Stimulated activated CD8-positive, alpha-beta memory T cell treated with anti-CD3 and anti-CD28 coated beads, Interleukin-12 subunit alpha, Interleukin-12 subunit beta, amount 100 ng/mL, for 4 hours (primary cell): ENCODE measurements around the gene CCDC57.

Experiments used
- DNase-seq: peaks from one replicate; pipeline ENCODE4 v3.0.0-alpha.2; 2020; ENCODE audit warnings: low read depth

The CCDC57 gene

DNA sequence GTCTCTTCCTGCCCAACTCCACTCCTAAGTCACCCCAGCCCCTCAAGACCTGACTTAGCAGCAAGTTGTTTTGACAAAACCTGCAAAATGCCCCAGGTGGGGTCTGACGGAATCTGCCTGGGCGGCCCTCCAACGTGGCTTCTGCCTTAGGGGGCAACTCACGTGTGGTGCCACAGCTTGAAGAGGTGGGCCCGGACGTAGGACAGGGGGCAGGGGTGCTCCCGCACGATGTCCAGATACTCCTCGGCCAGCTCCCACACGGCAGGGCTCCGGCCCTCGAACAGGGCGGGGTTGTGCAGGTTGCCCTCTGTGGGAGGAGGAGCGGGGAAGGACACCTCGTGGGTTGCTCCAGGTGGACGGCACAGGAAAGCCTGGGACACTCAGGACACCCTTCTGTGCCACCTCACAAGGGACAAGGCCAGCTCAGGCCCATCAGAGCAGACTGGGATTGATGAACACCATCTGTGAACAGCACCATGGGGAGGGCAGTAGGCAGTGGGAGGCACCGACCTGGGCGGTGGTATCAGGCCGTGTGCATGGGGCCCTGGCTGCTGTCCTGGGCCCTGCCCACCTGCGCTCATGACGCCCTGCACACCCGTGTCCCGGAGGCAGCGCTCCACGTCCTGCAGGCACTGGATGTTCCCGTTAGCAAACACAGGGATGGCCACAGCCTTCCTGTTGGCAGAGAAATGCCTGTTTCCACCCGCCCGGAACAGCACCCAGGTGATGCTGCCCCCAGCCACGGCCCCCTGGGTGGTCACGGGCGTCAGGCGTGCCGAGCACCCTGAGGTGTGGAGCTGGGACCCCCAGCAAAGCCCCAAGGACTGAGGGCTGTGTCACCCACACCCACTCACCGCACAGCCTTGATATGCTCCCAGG is 151.4 kb downstream of the CCDC57 start:
- DNase-seq, result no peak

DNA sequence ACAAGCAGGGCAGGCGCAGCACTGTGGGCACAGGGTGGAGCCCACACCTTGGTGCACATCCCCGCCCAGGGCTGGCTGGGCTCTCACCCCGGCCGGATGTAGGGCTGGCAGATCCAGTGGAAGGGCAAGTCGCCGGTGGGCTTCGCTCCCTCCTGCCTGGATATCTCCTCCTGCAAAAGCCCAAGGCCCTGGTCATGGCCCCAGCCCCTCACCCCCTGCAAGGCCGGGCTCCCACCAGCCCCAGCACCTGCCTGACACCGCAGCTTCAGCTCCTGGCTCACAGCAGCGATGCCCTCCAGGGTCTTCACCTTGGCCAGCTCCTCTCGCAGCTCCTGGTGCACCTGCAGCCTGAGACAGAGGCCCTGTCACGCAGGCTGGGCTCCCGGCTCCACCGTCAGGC is 152.0 kb downstream of the CCDC57 start:
- no peak for DNase-seq

DNA sequence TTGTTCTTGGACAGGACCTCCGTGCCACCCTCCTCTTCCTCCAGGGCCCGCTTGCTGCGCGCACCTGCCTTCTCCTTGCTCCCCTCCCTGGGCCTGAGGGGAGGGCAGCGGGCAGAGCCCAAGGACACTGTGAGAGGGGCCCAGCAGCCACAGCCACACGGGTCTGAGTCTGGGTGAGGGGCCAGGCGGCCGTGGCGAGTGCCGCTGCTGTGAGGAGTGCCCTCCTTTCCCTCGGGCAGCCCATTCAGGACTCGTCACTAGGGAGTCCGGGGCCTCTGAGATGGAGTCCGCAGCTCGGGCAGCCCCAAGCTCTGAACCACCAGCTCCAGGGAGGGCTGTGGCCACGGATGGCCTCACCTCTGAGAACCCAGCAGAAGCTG is 152.7 kb downstream of the CCDC57 start:
- DNase-seq, result no peak

DNA sequence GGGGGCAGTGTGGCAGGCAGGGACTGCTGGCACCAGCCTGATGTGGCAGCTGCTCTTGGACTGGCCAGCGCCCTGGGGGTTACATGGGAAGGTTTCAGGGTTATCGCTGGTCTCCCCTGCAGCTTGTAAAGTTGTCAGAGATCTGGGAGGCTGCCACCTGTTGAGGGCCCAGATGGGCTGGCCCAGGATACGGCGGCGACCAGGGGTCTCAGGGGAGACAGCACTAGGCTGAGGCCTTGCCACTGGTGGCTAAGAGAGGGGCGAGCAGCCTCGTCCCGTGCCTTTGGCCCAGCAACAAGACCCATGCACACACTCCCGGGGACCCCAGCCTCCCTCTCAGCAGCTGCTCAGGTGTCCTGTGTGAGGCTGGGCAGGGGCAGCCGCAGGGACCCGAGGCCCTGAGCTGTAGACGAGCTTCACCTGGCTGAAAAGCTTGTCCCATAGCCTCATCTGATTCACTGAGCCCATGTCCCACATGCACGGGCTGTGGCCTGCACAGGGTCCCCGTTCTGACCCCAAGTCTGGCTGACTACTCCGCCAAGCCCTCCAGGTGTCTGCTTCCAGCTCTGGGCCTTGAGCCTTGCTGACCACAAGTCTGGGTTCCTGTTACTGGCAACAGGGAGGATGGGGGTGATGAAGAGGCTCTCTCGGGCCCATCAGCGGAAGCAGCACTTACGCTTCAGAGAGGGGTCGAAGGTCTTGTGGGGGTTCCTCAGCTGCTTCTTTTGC is 153.2 kb downstream of the CCDC57 start:
- DNase-seq, result no peak

DNA sequence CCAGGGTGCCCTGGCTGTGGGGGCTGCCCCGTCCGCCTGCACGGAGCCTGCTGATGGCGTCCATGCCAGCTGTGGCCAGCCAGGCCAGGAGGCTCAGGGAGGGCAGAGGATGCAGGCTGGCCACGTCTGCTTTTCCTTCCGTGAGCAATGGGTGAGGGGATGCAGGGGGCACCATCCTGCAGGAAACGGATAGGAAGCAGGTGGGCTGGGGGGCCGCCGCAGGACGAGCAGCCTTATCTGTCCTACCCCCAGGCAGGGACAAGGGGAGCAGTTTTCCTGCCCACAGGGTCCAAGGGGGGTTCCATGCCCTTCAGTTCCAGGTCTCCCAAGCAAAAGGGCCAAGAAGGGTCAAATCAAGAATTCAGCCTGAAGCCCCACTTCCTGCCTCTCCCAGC is 153.8 kb downstream of the CCDC57 start:
- no peak for DNase-seq

DNA sequence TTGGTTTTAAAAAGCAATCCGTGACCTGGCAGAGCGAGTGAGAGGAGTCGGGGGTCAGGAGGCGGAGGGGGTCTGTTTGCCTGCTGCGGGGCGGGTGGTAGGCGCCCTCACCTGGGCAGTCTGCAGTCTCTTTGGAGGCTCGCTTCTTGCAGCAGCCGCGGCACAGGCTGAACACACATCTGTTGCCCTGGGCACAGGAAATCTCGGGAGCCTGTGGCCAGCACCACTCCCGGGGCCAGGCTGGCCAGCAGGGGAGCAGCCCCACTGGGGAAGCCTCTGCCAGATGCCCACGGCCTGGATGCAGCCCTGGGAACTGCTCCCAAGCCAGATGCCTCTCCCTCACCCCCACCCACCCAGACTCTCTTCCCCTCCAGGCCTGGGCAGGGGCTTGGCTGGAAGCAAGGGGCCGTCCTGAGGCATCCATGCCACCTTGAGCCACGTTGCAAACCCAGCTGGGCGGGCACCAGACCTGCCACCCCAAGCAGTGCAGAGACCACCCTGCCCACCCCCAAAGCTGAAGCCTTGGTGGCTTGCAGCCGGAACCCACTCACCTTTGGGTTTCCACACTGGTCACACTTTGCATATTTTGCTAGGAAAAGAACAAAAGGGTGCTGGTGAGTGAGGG is 154.3 kb downstream of the CCDC57 start:
- no peak for DNase-seq

DNA sequence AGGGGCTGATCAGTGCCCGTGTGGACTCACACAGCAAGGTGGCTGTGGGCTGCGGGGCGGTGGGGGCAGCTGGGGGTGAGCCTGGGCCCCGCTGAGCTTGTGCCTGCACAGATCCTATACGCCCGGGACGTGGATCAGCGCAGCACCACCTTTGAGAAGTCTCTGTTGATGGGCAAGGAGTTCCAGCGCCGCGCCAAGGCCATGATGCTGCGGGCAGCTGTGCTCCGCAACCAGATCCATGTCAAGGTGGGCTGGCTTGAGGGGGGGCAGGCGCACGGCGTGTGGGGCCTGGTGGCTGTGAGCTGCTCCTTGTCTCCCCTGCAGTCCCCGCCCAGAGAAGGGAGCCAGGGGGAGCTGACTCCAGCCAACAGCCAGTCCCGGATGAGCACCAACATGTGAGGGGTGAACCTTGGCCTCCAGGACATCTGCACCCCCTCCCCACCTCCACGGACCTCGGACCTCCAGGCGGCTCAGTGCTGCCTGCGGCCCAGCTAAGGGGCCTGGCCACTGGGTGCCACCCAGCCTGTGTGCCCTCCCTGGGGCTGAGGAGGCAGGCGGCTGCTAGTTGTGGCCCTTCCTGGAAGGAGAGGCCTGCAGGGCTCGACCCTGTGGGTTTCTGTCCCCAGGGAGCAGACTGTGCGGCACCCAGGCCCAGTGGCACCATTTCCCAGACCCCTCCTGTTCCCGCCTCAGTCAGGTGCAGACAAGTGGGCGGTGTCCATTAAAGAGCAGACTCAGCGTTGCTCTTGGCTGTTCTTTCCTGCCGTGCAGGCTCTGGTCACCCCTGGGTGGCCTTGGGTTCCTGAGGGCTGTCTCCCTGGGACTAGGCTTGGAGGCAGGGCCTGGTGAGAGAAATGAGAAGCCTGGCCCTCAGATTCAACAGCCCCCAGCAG is 155.7 kb downstream of the CCDC57 start:
- DNase-seq, result no peak

DNA sequence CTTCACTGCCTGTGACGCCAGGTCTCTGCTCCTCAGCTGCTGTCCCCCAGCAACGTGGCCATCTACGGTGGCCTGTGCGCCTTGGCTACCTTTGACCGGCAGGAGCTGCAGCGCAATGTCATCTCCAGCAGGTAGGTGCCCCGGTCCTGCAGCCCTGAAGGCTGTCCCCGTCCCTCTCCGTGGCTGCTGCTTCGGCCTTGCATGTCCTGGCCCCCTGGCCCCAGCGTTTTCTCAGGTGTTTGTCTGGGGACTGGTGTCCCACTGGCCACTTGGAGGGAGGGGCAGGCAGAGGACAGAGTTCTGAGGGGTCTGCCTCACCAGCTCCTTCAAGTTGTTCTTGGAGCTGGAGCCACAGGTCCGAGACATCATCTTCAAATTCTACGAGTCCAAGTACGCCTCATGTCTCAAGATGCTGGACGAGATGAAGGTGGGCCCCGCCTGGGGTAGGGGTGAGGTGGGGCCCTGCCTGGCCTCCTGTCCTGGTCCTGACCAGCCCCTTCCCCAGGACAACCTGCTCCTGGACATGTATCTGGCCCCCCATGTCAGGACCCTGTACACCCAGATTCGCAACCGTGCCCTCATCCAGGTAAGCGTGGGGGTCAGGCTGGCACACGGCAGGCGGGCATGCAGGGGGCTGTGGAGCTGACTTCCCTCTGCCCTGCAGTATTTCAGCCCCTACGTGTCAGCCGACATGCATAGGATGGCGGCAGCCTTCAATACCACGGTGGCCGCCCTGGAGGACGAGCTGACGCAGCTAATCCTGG is 156.5 kb downstream of the CCDC57 start:
- DNase-seq, result no peak

DNA sequence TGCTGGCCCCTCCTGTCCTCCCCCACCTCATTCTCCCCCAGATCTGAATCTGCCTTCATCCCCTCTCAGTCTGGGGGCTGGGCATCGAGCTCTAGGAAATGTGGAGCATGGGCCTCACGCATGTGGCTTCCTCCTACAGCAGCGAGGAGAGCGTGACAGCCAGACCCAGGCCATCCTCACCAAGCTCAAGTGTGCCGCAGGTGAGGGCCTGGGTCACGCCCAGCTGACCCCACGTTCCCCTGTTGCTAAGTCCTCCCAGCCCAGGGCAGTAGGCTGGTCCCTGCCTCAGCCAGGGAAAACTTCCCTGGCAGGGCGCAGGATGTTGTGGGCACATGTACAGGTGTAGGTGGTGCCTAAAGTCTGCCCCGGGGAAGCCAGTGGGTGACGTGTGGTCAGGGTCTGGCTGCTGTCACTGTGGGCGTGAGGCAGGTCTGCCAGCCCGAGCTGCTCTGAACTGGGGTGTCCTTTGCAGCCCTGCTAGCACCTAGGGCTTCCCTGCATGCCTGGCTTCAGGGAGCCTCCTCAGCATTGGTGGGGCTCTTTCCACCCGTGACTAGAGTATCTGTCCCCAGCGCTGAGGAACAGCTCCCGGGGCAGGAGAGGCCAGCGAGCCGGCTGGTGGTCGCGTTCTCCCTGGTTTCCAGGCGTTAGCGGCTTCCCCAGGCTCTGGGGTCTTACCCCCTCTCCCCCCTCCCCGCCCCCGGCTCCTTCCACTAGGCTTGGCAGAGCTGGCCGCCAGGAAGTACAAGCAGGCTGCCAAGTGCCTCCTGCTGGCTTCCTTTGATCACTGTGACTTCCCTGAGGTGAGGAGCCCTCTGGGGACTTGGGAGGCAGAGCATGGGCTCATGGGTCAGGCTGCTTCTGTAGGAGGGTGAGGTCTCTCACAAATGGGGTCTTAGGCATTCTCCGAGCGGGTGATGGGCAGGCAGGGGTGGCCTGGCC is 157.3 kb downstream of the CCDC57 start:
- DNase-seq, result no peak

DNA sequence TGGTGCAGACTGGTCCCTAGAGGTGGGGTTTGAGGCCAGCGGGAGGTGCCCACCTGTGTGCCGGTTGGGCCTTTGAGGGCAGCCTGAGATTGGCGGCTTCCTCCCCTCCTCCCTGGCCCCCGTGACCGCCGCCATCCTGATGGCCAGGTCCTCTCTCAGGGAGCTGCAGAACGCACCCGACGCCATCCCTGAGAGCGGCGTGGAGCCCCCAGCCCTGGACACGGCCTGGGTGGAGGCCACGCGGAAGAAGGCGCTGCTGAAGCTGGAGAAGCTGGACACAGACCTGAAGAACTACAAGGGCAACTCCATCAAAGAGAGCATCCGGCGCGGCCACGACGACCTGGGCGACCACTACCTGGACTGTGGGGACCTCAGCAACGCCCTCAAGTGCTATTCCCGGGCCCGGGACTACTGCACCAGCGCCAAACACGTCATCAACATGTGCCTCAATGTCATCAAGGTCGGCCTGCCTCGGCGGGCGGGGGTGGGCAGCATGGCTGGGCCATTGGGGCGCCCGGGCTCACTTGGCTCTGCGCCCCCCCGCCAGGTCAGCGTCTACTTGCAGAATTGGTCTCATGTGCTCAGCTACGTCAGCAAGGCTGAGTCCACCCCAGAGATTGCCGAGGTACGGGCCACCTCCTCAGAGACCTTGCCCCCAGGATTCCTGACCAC is 158.2 kb downstream of the CCDC57 start:
- DNase-seq, result no peak

DNA sequence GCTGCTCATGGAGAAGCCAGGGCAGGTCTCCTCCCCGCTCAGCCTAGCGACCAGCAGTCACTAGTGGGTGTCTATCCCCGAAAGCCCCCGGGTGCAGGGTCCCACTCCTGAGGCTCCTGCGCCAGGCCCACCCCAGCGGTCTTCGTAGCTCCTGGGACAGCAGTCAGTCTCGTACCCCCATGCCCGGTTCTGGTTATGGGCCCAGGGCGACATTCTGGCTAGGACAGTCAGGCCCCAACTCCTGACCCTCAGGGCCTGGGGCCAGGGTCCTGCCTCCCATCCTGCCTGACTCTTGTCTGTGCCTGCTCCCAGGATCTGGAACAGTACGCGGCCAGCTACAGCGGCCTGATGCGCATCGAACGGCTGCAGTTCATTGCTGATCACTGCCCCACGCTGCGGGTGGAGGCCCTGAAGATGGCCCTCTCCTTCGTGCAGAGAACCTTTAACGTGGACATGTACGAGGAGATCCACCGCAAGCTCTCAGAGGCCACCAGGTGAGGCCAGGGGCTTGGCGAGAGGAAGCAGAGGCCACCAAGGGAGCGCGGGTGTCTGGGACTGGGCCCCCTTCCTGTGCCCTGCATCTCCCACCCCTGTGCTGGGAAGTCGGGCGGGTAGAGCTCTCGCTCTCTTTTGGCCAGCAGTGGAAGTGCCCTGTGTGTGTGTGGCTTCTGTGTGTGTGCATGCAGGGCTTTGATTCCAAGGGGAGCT is 158.9 kb downstream of the CCDC57 start:
- no peak for DNase-seq

DNA sequence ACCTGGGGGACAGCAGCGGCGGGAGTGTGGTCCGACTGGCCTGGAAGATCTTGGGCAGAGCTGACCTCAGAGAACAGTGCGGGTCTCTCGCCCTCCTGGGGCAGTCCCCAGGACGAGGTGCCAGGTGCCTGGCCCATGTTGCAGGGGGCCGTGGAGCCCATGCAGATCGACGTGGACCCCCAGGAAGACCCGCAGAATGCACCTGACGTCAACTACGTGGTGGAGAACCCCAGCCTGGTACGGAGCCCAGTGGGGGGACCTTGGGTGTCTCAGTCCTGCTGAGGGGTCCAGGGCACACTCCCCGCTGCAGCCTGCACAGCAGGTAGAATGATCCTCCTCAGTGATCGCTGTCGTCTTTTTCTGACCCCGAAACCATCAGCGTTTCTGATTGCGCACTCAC is 159.5 kb downstream of the CCDC57 start:
- DNase-seq, result no peak

DNA sequence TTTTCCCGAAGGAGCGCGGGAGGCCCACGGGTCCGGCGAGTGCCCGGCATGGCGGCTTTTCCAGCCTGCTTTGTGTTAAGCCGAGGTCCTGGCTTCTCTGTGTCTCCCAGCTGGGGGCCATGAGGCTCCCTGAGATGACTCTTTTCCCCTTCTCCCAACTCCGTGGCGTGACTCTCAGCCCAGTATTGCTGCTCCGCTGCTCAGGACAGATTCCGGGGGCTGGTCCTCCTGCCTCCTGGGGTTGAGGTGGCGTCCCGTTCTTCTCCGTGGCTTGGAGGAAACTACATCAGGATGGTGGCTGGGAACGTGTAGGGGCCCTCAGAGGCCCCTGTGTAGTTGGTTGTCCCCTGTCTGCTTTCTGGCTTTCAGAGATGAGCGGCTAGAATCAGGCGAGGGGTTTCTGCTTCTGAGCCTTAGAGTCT is 160.0 kb downstream of the CCDC57 start:
- no peak for DNase-seq

DNA sequence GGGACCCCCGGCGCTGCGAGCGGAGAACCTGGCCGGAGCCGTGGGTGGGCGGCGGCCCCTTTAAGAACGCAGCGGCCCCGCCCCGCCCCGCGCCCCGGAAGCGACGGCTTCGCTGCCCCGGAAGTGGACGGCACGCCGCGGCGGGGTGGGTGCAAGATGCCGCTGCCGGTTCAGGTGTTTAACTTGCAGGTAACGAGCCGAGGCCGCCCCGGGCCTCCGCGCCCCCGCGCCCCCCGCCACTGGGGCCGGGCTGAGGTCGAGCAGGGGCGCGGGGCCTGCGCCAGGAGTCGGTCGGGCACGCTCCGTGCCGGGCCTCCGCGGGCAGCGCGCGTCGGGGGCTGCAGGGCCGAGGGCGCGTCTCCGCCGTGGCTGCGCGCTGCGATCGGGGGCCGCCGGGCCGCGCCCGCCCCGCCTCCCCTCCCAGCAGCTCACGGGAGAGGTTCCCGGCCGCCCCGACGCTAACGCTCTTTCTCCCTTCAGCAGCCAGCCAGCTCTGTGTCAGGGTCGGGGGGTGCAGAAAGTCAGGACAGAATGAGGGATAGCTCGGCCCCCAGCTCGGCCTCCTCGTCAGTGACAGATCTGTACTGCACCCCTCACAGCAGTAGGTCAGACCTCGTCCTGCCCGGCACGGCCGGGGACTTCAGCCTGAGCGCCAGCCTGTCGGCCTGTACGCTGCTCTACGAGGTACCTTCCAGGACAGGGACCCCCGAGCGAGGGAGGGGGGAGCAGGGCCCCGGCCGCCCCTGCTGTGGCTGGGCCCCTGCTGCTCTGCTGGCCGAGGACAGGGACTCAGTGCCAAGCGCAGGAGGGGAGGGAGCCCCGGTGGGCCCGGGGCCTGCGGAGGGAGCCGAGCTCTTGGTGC is 160.6 kb downstream of the CCDC57 start, which contains the start of the genes GPS1 and RFNG:
TSS of gene GPS1 (plus strand) at position 123 of the 862 bp plus-strand sequence. CDS start at position 157, 34 bp downstream.
TSS of gene RFNG (minus strand) at position 36 of the 862 bp plus-strand sequence. CDS start 45 bp downstream, outside the sequence.
- DNase-seq, result peak; percentile 74
